Psoas muscle (tissue), 8 donors: ENCODE data around the gene POLN. TPM values are rescaled to one million over a fixed set of nuclear protein-coding genes. Genes with fewer than 3 reads are reported as not detected.

ENCODE experiments used
- ATAC-seq, 4 donors: fragments of 200-7000 bp; cut with Tn5 transposase; one replicate each; pipeline ENCODE4 v1.9.1; 2020; ENCODE audit warnings: moderate library complexity in 3 of 4, mild to moderate bottlenecking in 2 of 4
- DNase-seq, 2 donors: peaks; one replicate each; pipeline ENCODE4 v3.0.0-alpha.2; 2020
- H3K27ac ChIP-seq: fragments of 200-600 bp; one replicate; pipeline ENCODE4 v1.8.0; 2022
- H3K27me3 ChIP-seq, 3 donors: fragments of 200-600 bp in 1 of 3; one replicate each; pipeline versions ENCODE4 v1.6.1 to v1.8.0; 2013 to 2022; ENCODE audit warnings: low read length in 2 of 3, mild to moderate bottlenecking in 2 of 3, moderate library complexity in 1 of 3; ENCODE audit not compliant: insufficient read depth in 3 of 3
- H3K36me3 ChIP-seq, 2 donors: fragments of 200-600 bp in 1 of 2; one replicate each; pipeline versions ENCODE4 v1.6.1 to v1.8.0; 2013 to 2022; ENCODE audit warnings: low read depth in 1 of 2, mild to moderate bottlenecking in 1 of 2, moderate library complexity in 1 of 2; ENCODE audit not compliant: insufficient read depth in 1 of 2
- H3K4me1 ChIP-seq: fragments of 200-600 bp; one replicate; pipeline ENCODE4 v1.8.0; 2022
- H3K4me3 ChIP-seq: fragments of 200-600 bp; one replicate; pipeline ENCODE4 v1.8.0; 2022; ENCODE audit warnings: mild to moderate bottlenecking
- H3K9me3 ChIP-seq: fragments of 200-600 bp; one replicate; pipeline ENCODE4 v1.8.0; 2022
- CTCF ChIP-seq: fragments of 200-600 bp; IDR thresholded peaks from one replicate; pipeline ENCODE4 v1.8.0; 2022; ENCODE audit warnings: antibody characterized with exemption
- WGBS, 3 donors: extraction: QIAGEN DNeasy Blood & Tissue Kit; methylation state at CpG; one replicate each; pipeline versions ENCODE4 v1.1.6 to v1.1.7; 2013; 5-methylcytosine and 5-hydroxymethylcytosine counted together
- intact Hi-C, 2 donors: fragments of 100-400 bp; cut with DNase I; formaldehyde crosslinking; loops; one replicate each; pipeline versions ENCODE4 v1.11.0 to v1.14.2; 2022
- polyA plus RNA-seq, 3 donors: library from polyadenylated mRNA; stranded (reverse); fragments of 200-250 nt; gene quantifications; one replicate each; pipeline ENCODE4 v1.2.3, GENCODE V29; 2013
- total RNA-seq, 4 donors: library from RNA; stranded (reverse); fragmentation: NEBNext Ultra II Directional in 2 of 4; extraction: Animal tissue kit (Norgen Biotek cat#: 25700) in 2 of 4; gene quantifications; one replicate each; pipeline versions ENCODE4 v1.2.1 to v1.2.4, GENCODE V29; 2021 to 2023
- donor health status: healthy with polysubstance abuse.
- donor health status: DM: no; HTN: no; CAD: no; lungs with moderate emphysema.
- donor health status: Bipolar disorder and iron deficiency.
- donor health status: healthy.
- donor health status: DM: yes; HTN: yes; CAD: no.
- donor health status: DM: no; HTN: no; CAD: no.
- donor health status: DM: no; HTN: no; CAD: no.
- donor health status: DM: yes; HTN: yes; CAD: no.

POLN gene
- total and polyA plus RNA-seq, 7 donors, result 0.44 to 3.0 (median 0.95) TPM

- ATAC-seq (no peak), DNase-seq (peak; percentile 9 to 49)
- H3K36me3 ChIP-seq, result peaks cover 0 to 83% of the 10 kb centered on the region in 2 donors
- intact Hi-C loops, result no loop called here
- peaks cover 38% of the 10 kb centered on the region for H3K4me1 ChIP-seq
- TF ChIP-seq CTCF, result no peak
- H3K9me3 ChIP-seq, result no peaks in the 10 kb centered on the region
- H3K27me3 ChIP-seq, result no peaks in the 10 kb centered on the region
- no peak overlapping the region for H3K4me3 ChIP-seq
- WGBS, 3 donors, result 59 to 73% (median 61%) methylated on average over 32 of the region's 32 CpGs
- H3K27ac ChIP-seq, result peak overlapping the region; percentile 30
Observed at GRCh38 chr4:2253160-2254084, 11.5 kb upstream of the POLN start.

GRCh38 chr4:2252530-2253091, 10.7 kb upstream of the POLN start:
- Histone ChIP-seq H3K27ac (no peak overlapping the region), H3K27me3 (no peaks in the 10 kb centered on the region), H3K9me3 (no peaks in the 10 kb centered on the region), H3K4me1 (peaks cover 30% of the 10 kb centered on the region), H3K36me3 (peaks cover 0 to 80% of the 10 kb centered on the region in 2 donors), H3K4me3 (no peak overlapping the region)
- intact Hi-C loops, result no loop called here
- ATAC-seq, result no peak
- WGBS, 3 donors, result 72 to 76% (median 75%) methylated on average over 12 of the region's 12 CpGs
- DNase-seq, result peak in 1 of 2 donors; percentile 7
- TF ChIP-seq CTCF, result no peak

- Histone ChIP-seq H3K4me3 (no peak overlapping the region), H3K9me3 (no peaks in the 10 kb centered on the region), H3K4me1 (peaks cover 23% of the 10 kb centered on the region), H3K36me3 (peaks cover 0 to 75% of the 10 kb centered on the region in 2 donors), H3K27ac (no peak overlapping the region), H3K27me3 (no peaks in the 10 kb centered on the region)
- intact Hi-C loops, result no loop called here
- 88 to 93% (median 93%) methylated on average over 16 of the region's 16 CpGs for WGBS, 3 donors
- DNase-seq (peak in 1 of 2 donors; percentile 8), ATAC-seq (no peak)
- TF ChIP-seq CTCF, result no peak
Observed at GRCh38 chr4:2251795-2252529, 10.0 kb upstream of the POLN start.

GRCh38 chr4:2251073-2251794, 9.3 kb upstream of the POLN start:
- no peak for TF ChIP-seq CTCF
- Histone ChIP-seq H3K4me3 (no peak overlapping the region), H3K27me3 (no peaks in the 10 kb centered on the region), H3K36me3 (peaks cover 0 to 76% of the 10 kb centered on the region in 2 donors), H3K9me3 (no peaks in the 10 kb centered on the region), H3K4me1 (peaks cover 16% of the 10 kb centered on the region), H3K27ac (no peak overlapping the region)
- peak; percentile 12 to 50 for DNase-seq
- WGBS, 3 donors, result 71 to 88% (median 77%) methylated on average over 21 to 25 of the region's 25 CpGs
- peak in 1 of 4 donors; percentile 46 for ATAC-seq
- intact Hi-C loops, result no loop called here
